ENCODE results near the gene COG3. TPM values are rescaled to one million over a fixed set of nuclear protein-coding genes. Genes with fewer than 3 reads are reported as not detected.

The COG3 gene
- total and polyA plus RNA-seq, 2 of the 13 experiments (the other 11 are each of a cell fraction or from before 2014, with no cell fraction given) = 37.8 to 47.5 TPM

GRCh38 chr13:45417790-45418534 is 46.8 kb upstream of the COG3 start, which contains the start of gene SLC25A30 (continued):
- TF ChIP-seq ZNF547 (CRISPR knock-in tag; IDR thresholded peaks at IDR 0.05) (no peak; the same call in 1 of the 2 replicates), ZNF296 (CRISPR knock-in tag; conservative IDR thresholded peaks at IDR 0.05) (no peak), NFE2L2 (IDR thresholded peaks at IDR 0.05; ENCODE audit: low read length) (no peak), MYC (CRISPR knock-in tag; IDR thresholded peaks at IDR 0.05; ENCODE audit: borderline replicate concordance) (no peak; the same call in none of the 2 replicates), ZNF318 (CRISPR knock-in tag; IDR thresholded peaks at IDR 0.05) (peak; percentile 61; the same call in 1 of the 2 replicates), CERS6 (CRISPR knock-in tag; IDR thresholded peaks at IDR 0.05) (no peak), HIVEP1 (CRISPR knock-in tag; IDR thresholded peaks at IDR 0.05) (peak; percentile 78), DNMT3B (CRISPR knock-in tag; conservative IDR thresholded peaks at IDR 0.05) (no peak), SOX6 (IDR thresholded peaks at IDR 0.05) (no peak), SOX6 (CRISPR knock-in tag; IDR thresholded peaks at IDR 0.05) (peak; percentile 58), SPEN (CRISPR knock-in tag; IDR thresholded peaks at IDR 0.05; ENCODE audit: low read depth) (no peak; the same call in none of the 2 replicates), SRSF4 (IDR thresholded peaks at IDR 0.05; ENCODE audit: low read depth, low read length, poor library complexity, severe bottlenecking) (no peak), ATM (IDR thresholded peaks at IDR 0.05; ENCODE audit: borderline replicate concordance) (no peak), ZNF263 (CRISPR knock-in tag; IDR thresholded peaks at IDR 0.05) (no peak; the same call in 1 of the 2 replicates), ZKSCAN8 (CRISPR knock-in tag; IDR thresholded peaks at IDR 0.05; ENCODE audit: borderline replicate concordance) (no peak), MLLT10 (CRISPR knock-in tag; IDR thresholded peaks at IDR 0.05) (no peak), ZNF850 (CRISPR knock-in tag; conservative IDR thresholded peaks at IDR 0.05) (no peak)
- TF ChIP-seq, protein P1, sequence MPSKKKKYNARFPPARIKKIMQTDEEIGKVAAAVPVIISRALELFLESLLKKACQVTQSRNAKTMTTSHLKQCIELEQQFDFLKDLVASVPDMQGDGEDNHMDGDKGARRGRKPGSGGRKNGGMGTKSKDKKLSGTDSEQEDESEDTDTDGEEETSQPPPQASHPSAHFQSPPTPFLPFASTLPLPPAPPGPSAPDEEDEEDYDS (CRISPR knock-in tag; IDR thresholded peaks at IDR 0.05) = no peak; the same call in none of the 2 replicates
- TF ChIP-seq, protein P2, sequence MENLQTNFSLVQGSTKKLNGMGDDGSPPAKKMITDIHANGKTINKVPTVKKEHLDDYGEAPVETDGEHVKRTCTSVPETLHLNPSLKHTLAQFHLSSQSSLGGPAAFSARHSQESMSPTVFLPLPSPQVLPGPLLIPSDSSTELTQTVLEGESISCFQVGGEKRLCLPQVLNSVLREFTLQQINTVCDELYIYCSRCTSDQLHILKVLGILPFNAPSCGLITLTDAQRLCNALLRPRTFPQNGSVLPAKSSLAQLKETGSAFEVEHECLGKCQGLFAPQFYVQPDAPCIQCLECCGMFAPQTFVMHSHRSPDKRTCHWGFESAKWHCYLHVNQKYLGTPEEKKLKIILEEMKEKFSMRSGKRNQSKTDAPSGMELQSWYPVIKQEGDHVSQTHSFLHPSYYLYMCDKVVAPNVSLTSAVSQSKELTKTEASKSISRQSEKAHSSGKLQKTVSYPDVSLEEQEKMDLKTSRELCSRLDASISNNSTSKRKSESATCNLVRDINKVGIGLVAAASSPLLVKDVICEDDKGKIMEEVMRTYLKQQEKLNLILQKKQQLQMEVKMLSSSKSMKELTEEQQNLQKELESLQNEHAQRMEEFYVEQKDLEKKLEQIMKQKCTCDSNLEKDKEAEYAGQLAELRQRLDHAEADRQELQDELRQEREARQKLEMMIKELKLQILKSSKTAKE (CRISPR knock-in tag; IDR thresholded peaks at IDR 0.05; ENCODE audit: borderline replicate concordance) = no peak
